IMR-90 (cell line): ENCODE measurements around the gene RMND5B. TPM values are rescaled to one million over a fixed set of nuclear protein-coding genes. Genes with fewer than 3 reads are reported as not detected.
"Not testable (repeated sequence)": the region's sequence is repeated elsewhere in the genome, so short reads cannot be mapped to it uniquely, and the experiment has no call there.

Experiments used
- ATAC-seq: fragments of 200-7000 bp; cut with Tn5 transposase; 2 replicates; pipeline ENCODE4 v1.9.1; 2020; ENCODE audit warnings: low read depth, mild to moderate bottlenecking, moderate library complexity
- BruUV-seq: library from RNA; stranded (reverse); fragments of 400-500 nt; replicated peaks from 2 replicates; lab custom pipeline; 2021; lab: Mats Ljungman, UMichigan
- CTCF ChIA-PET: fragments of 300-600 bp; formaldehyde crosslinking; extraction: SDS; loops from one replicate; lab custom pipeline; 2021; ENCODE audit warnings: antibody characterized with exemption; lab: Yijun Ruan, JAX
- POLR2A ChIA-PET: fragments of 300-600 bp; sonication (Branson Sonifier 250); formaldehyde crosslinking; loops from one replicate; lab custom pipeline; 2022; ENCODE audit warnings: antibody characterized with exemption; ENCODE audit not compliant: unreplicated experiment; lab: Charles Lee
- DNase-seq: peaks from one replicate; pipeline ENCODE4 v3.0.0; 2013
- H2AFZ ChIP-seq: replicated peaks from 2 replicates; pipeline ENCODE3; 2013; ENCODE audit warnings: low read length, mild to moderate bottlenecking; ENCODE audit not compliant: poor library complexity
- H2AK5ac ChIP-seq: 2 replicates; pipeline ENCODE4 v1.6.1; 2013; ENCODE audit warnings: low read depth, low read length, inconsistent platforms
- H2AK9ac ChIP-seq: replicated peaks from 2 replicates; pipeline ENCODE3; 2013; ENCODE audit warnings: mild to moderate bottlenecking, low read depth, low read length, moderate library complexity; ENCODE audit not compliant: poor library complexity
- H2BK120ac ChIP-seq: 2 replicates; pipeline ENCODE4 v1.6.1; 2013; ENCODE audit warnings: low read depth, low read length, inconsistent platforms
- H2BK15ac ChIP-seq: 3 replicates; pipeline ENCODE4 v1.6.1; 2013; ENCODE audit warnings: low read depth, low read length, inconsistent platforms
- H2BK20ac ChIP-seq: 2 replicates; pipeline ENCODE4 v1.6.1; 2013; ENCODE audit warnings: low read depth, mild to moderate bottlenecking, inconsistent platforms, low read length, moderate library complexity
- H2BK5ac ChIP-seq: 2 replicates; pipeline ENCODE4 v1.6.1; 2013; ENCODE audit warnings: mild to moderate bottlenecking, low read depth, low read length, inconsistent platforms; ENCODE audit not compliant: poor library complexity, severe bottlenecking
- H3K14ac ChIP-seq: replicated peaks from 2 replicates; pipeline ENCODE4 v1.6.1; 2013; ENCODE audit warnings: low read depth, low read length, inconsistent platforms
- H3K18ac ChIP-seq: 2 replicates; pipeline ENCODE4 v1.6.1; 2013; ENCODE audit warnings: low read depth, low read length, control low read depth
- H3K23ac ChIP-seq: 2 replicates; pipeline ENCODE4 v1.6.1; 2013; ENCODE audit warnings: low read depth, low read length, inconsistent platforms
- H3K27ac ChIP-seq: 2 replicates; pipeline ENCODE4 v1.5.1; 2013; ENCODE audit warnings: mild to moderate bottlenecking, control low read depth, low read length; ENCODE audit not compliant: insufficient read depth
- H3K27me3 ChIP-seq: 2 replicates; pipeline ENCODE4 v1.6.1; 2013; ENCODE audit warnings: low read length; ENCODE audit not compliant: control insufficient read depth, insufficient read depth
- H3K36me3 ChIP-seq: 2 replicates; pipeline ENCODE4 v1.6.1; 2013; ENCODE audit warnings: low read length, mixed read lengths; ENCODE audit not compliant: control insufficient read depth, insufficient read depth
- H3K4ac ChIP-seq: 2 replicates; pipeline ENCODE4 v1.6.1; 2013; ENCODE audit warnings: low read depth, low read length, inconsistent platforms
- H3K4me1 ChIP-seq: 2 replicates; pipeline ENCODE4 v1.6.1; 2013; ENCODE audit warnings: low read length, mixed read lengths; ENCODE audit not compliant: control insufficient read depth, insufficient read depth
- H3K4me2 ChIP-seq: 2 replicates; pipeline ENCODE4 v1.6.1; 2013; ENCODE audit warnings: low read depth, mild to moderate bottlenecking, control low read depth, low read length, moderate library complexity
- H3K4me3 ChIP-seq: 2 replicates; pipeline ENCODE4 v1.5.1; 2013; ENCODE audit warnings: low read depth, mild to moderate bottlenecking, control low read depth, low read length, moderate library complexity; ENCODE audit not compliant: insufficient read depth
- H3K56ac ChIP-seq: 2 replicates; pipeline ENCODE4 v1.6.1; 2013; ENCODE audit warnings: low read length, inconsistent platforms; ENCODE audit not compliant: insufficient read depth; ENCODE audit errors: extremely low read depth
- H3K79me1 ChIP-seq, 2 experiments: 2 replicates each; pipeline ENCODE4 v1.6.1; 2013; ENCODE audit warnings: low read length in 2 of 2, inconsistent platforms in 1 of 2, low read depth in 1 of 2
- H3K9ac ChIP-seq: 2 replicates; pipeline ENCODE4 v1.6.1; 2013; ENCODE audit warnings: low read depth, low read length, control low read depth
- H3K9me1 ChIP-seq: 2 replicates; pipeline ENCODE4 v1.6.1; 2013; ENCODE audit warnings: low read length, inconsistent platforms; ENCODE audit not compliant: insufficient read depth
- H3K9me3 ChIP-seq: 2 replicates; pipeline ENCODE4 v1.6.1; 2013; ENCODE audit warnings: low read length; ENCODE audit not compliant: control insufficient read depth, insufficient read depth
- H4K20me1 ChIP-seq: 2 replicates; pipeline ENCODE4 v1.6.1; 2013; ENCODE audit warnings: low read length, inconsistent platforms; ENCODE audit not compliant: insufficient read depth
- H4K5ac ChIP-seq: 2 replicates; pipeline ENCODE4 v1.6.1; 2013; ENCODE audit warnings: mild to moderate bottlenecking, low read depth, low read length, control low read depth
- H4K8ac ChIP-seq, 2 experiments: 2 replicates each; pipeline ENCODE4 v1.6.1; 2013; ENCODE audit warnings: low read depth in 2 of 2, low read length in 2 of 2, control low read depth in 1 of 2, inconsistent platforms in 1 of 2
- H4K91ac ChIP-seq: 2 replicates; pipeline ENCODE4 v1.6.1; 2013; ENCODE audit warnings: low read depth, low read length, inconsistent platforms; ENCODE audit not compliant: insufficient read depth
- WGBS, 2 experiments: methylation state at CpG; one replicate each; pipeline versions ENCODE4 v1.1.5 to v1.1.7; 2013; ENCODE audit warnings: missing lambda C conversion rate in 2 of 2; ENCODE audit not compliant: insufficient read length in 1 of 2; ENCODE audit errors: extremely low coverage in 2 of 2; 5-methylcytosine and 5-hydroxymethylcytosine counted together
- dilution Hi-C: fragments of 300-500 bp; cut with HindIII; formaldehyde crosslinking; loops from one replicate; pipeline ENCODE4 v1.14.3; 2018; ENCODE audit warnings: low sequenced_read_pairs; ENCODE audit not compliant: unreplicated experiment
- in situ Hi-C: fragments of 300-500 bp; cut with MboI; formaldehyde crosslinking; loops from 3 replicates; pipeline ENCODE4 v1.14.3; 2019; ENCODE audit warnings: low sequenced_read_pairs, inconsistent platforms, mixed read lengths
- intact Hi-C: fragments of 100-400 bp; cut with micrococcal nuclease; formaldehyde crosslinking; loops from 2 replicates; pipeline ENCODE4 v1.10.0; 2022
- polyA plus RNA-seq, 3 experiments: library from polyadenylated mRNA; depleted of rRNA; stranded (reverse); fragments of >200 nt; gene quantifications; 2 replicates each; pipeline ENCODE4 v1.2.3, GENCODE V29; 2012; ENCODE audit warnings: low replicate concordance in 1 of 3
- total RNA-seq: library from RNA; depleted of rRNA; stranded (reverse); fragments of >200 nt; gene quantifications from 2 replicates; pipeline ENCODE4 v1.2.3, GENCODE V29; 2012

RMND5B gene
- total and polyA plus RNA-seq, 2 of the 4 experiments (the other 2 are of a cell fraction), result 14.0 to 19.5 TPM

- Histone ChIP-seq H2AK9ac (peak overlapping the region; percentile 91), H4K8ac (peak overlapping the region; percentile 62 to 94; a peak in 3 of 4 replicates), H3K4ac (peak overlapping the region; percentile 73; the same call in 1 of the 2 replicates), H3K4me2 (peak overlapping the region; percentile 81), H3K27ac (peak overlapping the region; percentile 75), H2BK5ac (peak overlapping the region; percentile 17), H2AFZ (peak overlapping the region; percentile 98), H3K4me3 (peak overlapping the region; percentile 66), H3K79me1 (peaks cover 4 to 16% of the 10 kb centered on the region in 2 experiments), H4K5ac (peak overlapping the region; percentile 31), H3K56ac (peak overlapping the region; percentile 35; the same call in 1 of the 2 replicates), H3K9ac (peak overlapping the region; percentile 64)
- H4K20me1 ChIP-seq, H3K9me3 ChIP-seq, H2BK20ac ChIP-seq, H3K4me1 ChIP-seq, in situ Hi-C loops, H3K23ac ChIP-seq, H2BK15ac ChIP-seq, H3K14ac ChIP-seq, dilution Hi-C loops, H3K18ac ChIP-seq, H3K9me1 ChIP-seq, POLR2A ChIA-PET, H3K36me3 ChIP-seq, H4K91ac ChIP-seq, ATAC-seq, H2AK5ac ChIP-seq, BruUV-seq, H3K27me3 ChIP-seq, H2BK120ac ChIP-seq: not testable (repeated sequence)
- intact Hi-C loops, result loop anchor here (5.0 kb wide), 1 partner anchor 53 kb away; no protein-coding TSS in a partner anchor
- WGBS, 2 experiments, result no CpG with 5 or more reads among the region's 11 CpGs
- DNase-seq, result peak; percentile 21
- CTCF ChIA-PET, result interaction anchor here (0.6 to 1.0 kb wide), 2 partner anchors 9 to 52 kb away, joined by 3 to 4 read pairs; no protein-coding TSS in a partner anchor
Measured at GRCh38 chr5:178130234-178130575, 609 bp upstream of the RMND5B start.
